Measurements from ENCODE around the gene WLS.

Gene WLS

GRCh38 chr1:68128157-68128556 is 104.2 kb downstream of the WLS start:
- no peak for DNase-seq

GRCh38 chr1:68121536-68121935 is 110.8 kb downstream of the WLS start:
- no peak for DNase-seq

GRCh38 chr1:68120136-68120791 is 112.1 kb downstream of the WLS start:
- DNase-seq: peak; percentile 29

DNA sequence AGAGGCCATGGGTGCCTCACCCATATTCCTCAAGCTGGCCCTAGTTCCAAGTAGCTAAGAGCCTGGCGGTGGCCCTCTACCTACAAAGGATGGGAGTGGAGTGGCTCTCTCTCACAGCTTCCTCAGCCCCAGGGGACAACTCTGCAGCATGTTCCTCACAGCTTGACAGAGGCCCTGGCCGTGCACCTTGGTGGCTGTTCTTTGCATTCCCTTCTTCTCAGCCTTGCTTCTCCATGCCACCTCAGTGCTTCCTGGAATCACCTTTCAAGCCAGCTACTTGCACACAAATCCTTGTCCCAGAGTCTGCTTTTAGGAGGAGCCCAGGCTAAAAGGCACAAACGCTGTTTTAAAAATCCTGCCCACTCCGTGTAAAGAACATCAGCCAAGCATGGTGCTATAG is 112.9 kb downstream of the WLS start:
- no peak for DNase-seq

GRCh38 chr1:68117416-68117815 is 114.9 kb downstream of the WLS start:
- DNase-seq: no peak

DNA sequence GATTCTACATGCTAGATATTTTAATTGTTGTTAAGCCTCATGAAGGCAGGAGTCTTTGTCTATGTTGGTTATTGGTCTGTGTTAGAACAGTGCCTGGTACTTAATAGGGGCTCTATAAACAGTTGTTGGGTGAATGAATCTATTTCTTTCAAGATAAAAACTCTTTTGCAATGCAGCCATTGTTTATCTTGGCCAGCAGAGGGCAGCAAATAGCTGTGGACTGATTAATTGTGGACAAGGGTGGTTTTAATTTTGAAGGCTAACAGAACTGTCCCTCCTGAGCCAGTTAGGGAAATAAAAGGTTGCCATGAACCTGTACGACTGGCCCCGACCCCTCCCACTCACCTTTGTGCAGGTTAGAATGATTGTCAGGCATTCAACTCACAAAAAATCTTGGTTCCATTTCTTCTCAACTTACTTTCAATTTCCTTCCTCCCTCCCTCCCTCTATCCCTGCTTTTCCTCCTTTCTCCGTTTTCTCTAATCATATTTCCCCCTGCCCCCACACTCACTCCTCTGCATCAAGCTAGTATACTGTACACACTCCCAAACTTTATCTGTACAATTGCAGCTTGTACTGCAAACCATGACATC is 115.6 kb downstream of the WLS start:
- DNase-seq: peak; percentile 23

DNA sequence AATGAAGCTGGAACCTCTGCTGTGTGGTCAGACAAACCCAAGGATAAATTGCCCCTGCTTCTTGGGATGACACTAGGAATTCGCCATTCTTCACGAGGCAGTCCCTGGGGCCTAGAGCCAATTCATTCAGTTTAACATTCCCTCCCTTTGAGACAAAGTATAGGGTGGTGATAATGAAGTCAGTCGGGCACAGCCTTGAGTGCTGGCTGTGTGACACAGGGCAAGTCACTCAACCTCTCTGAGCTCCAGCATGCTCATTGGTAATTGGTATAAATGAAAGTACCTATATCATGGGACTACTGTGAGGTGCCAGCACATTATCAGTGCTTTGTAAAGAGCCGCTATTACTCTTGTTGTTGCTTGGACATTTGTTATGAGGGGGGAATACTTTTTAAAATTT is 117.0 kb downstream of the WLS start:
- DNase-seq: no peak

- no peak for DNase-seq
Measured at GRCh38 chr1:68113966-68114365, 118.4 kb downstream of the WLS start.

- DNase-seq: no peak
Measured at GRCh38 chr1:68112835-68113243, 119.5 kb downstream of the WLS start.

DNA sequence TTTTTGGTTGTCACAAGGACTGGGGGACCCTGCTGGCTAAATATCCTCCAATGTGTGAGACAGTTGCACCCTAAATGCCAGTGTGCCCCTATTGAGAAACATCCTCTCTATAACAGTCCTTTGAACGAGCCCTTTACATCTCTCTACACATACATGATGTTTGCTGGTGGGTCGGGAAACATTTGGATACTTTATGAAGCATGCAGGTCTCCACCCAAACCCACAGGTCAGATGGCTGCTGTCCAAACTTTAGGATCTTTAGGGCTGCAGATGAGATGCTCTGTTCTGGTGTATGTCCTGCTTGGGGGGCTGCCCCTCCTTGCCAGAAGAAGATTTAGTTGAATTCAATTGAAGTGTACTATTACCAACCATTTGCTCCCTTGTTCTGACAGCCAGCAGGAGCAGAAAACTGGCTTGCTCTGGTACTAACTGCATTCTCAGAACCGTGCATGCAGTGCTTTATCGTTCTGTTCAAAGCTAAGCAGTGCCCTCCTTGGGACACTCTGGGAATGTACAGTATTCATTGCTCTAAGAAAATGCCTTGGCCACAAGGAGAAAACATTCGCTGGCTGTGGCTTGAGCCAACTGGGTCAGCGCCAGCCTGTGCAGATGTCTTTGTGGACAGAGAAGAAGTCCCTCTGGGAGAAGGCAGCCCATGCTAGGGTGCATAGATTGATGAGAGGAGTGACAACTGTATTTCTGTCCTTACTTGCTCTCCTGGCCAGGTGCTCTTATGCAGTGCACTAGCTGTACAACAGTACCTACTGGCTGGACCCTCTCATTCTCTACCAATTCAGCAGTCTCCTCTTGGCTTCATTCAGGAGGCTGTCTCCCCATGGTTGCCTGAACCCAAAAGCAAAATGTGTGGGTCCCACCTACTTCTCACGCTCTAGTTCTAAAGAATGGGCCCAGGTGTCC is 120.5 kb downstream of the WLS start:
- peak; percentile 41 for DNase-seq

- no peak for DNase-seq
Measured at GRCh38 chr1:68107771-68108170, 124.6 kb downstream of the WLS start.

DNA sequence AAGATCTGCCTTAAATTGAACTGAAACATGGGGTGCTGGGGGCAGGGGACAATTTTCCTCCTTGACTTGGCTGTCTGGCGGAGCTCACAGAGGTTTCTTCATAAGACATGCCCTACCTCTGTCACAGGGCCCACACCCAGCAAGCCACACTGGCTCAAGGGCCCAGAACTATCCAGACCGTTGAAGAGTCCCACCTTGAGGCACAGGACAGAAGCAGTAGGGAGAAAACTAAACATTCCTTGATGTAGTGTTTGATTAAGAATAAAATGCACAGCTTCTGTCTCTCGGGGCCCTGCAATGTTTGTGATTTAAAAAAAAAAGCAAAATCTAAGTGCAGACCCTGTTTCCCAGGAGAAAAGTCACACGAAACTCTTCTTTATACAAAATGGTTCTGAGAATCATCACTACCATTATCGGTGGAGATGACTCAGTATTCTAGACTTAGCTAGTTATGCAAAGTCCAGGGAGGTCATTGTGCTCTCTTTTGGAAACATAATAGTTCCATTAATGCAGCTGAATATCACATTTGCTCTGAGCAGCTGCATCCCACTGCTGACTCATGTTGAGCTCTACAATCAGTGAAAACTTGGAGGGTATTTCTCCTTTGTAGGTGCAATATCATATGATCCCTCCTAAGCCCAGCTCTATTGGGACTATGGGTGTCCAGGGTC is 128.3 kb downstream of the WLS start:
- no peak for DNase-seq

DNA sequence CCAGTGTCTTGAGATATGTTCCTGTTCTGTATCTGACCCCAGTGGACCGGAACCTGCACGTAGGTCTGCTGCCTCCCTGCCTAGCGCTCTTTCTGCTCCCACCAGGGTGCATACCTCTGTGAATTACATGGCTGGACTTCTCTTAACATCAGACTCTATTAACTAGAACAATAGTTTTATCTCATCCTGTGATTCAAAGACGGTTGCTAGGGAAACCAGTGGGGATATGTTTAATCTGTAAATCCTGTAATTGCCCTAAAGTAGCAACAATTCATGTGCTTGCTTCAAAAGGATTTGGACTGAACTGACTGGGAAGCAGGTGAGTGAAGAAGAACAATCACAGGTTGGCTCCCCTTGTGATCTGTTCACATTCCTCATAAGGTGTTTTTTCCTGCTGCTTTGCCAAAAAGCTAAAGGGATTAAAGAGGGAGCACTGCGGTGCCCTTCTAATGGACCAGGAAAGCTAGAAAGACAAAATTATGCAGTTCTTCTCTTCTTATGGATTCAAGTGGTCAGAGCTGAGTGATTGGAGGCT is 129.2 kb downstream of the WLS start:
- no peak for DNase-seq

DNA sequence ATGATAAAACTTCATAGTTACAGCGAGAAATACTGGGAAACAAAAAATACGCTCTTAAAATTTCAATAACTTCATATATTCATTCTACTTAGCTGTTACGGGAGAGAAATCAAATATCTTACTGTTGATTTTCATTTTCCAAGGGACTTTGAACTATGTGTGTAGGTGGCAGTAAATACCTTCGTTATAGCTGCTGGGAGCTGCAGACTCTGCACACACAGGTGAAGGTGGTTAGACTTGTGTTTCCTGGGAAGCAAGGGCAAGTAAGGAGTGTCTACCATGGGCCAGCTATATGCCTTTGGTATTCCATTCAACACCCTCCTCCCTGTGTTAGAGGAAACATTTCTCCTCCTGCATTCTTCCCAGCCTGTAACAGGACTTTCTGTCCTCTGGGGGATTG is 130.5 kb downstream of the WLS start:
- no peak for DNase-seq

GRCh38 chr1:68100571-68100970 is 131.8 kb downstream of the WLS start:
- DNase-seq: no peak

GRCh38 chr1:68093737-68094136 is 138.6 kb downstream of the WLS start:
- no peak for DNase-seq

DNA sequence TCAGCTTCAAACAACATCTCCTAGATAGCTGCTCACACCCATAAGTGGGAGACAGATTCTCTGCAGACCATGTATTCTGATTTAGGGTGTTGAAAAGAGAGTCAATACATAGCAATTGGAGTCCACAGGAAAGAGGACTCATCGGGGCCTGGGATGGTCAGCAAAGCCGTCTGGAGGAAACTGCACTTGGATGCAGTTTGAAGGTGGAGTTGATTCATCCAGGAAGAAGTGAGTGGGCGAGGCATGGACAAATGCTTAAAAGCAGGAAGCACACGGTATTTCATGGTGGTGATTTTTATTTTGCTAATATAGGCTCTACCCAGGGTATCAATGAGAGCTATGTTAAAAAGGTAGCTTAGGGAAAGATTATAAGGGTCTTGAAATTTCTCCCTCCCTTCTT is 145.1 kb downstream of the WLS start:
- DNase-seq: no peak

GRCh38 chr1:68085752-68086151 is 146.6 kb downstream of the WLS start:
- no peak for DNase-seq

- DNase-seq: no peak
Measured at GRCh38 chr1:68083686-68084085, 148.6 kb downstream of the WLS start.

GRCh38 chr1:68081775-68082283 is 150.5 kb downstream of the WLS start:
- no peak for DNase-seq

DNA sequence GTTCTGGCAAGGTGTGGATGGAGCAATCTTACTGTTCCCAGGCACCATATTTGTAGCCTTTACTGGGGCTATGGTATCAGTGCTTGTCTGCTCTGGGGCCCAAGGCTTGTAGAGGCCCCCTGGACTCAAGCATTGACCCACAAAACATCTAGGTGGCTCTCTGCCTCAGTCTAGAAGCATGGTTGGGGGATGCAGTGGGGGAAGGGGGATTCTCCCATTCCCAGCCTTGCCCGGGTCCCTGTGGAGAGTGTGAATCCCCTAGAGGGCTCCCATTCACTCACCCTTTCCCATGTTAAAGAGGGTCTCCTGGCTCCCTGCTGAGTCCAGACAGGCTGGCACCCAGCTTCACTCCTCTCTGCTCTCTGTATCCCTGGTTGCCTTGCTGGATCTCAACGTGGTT is 153.7 kb downstream of the WLS start:
- no peak for DNase-seq
